ENCODE measurements around the gene ATP13A1.
A peak's percentile ranks its signal among the peaks of the same experiment; 100 is the strongest.

DNA sequence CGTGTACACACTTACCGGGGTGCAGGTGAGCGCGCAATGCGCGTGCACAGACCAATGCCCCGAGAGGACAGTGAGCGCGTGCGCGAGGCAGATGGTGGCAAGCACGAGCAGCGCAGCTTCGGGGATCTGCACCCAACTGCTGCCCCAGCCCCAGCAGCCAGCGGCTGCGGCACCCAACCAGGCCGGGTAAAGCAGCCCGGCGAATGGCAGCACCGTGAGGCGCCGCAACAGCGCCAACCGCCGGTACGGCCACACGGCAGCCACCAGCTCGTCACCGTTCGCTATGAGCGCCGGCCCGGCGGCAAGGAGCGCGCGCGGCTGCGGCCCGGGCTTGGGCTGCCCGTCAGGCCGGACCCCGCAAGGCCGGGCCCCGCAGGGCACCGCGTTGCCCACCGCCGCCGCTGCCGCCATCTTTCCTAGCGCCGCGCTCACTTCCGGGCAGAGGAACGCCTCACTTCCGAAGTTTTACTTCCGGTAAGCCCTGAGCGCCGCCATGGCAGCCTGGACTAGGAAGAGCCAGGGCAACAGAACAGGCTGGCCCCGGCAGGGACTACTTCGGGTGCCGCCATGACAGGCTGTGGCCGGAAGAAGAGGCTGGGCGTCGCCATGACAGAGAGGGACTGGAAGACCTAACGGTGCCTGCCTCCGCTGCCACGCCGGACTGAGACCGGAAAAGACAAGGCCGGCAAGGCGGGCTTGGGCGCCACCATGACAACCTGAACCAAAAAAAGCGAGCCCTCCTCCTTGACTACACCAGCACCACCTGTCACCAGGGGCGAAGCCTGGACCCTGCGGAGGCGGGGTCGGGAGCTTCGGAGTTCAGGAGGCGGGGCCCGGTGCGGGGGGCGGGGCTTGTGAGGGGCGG lies at the start of gene ATP13A1:
- no peak for TF ChIP-seq CTBP2 (IDR thresholded peaks at IDR 0.05; ENCODE audit: borderline replicate concordance, insufficient read depth, insufficient read length, low read length)
- TF ChIP-seq TAF1 (IDR thresholded peaks at IDR 0.05; ENCODE audit: low read depth, low read length), result peak; percentile 88
- no peak for TF ChIP-seq BRCA1 (IDR thresholded peaks at IDR 0.05; ENCODE audit: low read depth, low read length)
- TF ChIP-seq CTCF (IDR thresholded peaks at IDR 0.05; ENCODE audit: control extremely low read depth in 1 of 3, insufficient read depth in 1 of 3, low read depth in 1 of 3, low read length in 3 of 3), result peak in 2 of 3 experiments; percentile 1 to 9; a peak in 1 of 4 replicates
- peak in 1 of 2 experiments; percentile 75; a peak in 1 of 4 replicates for TF ChIP-seq HDAC2 (IDR thresholded peaks at IDR 0.05; ENCODE audit: borderline replicate concordance in 1 of 2, low read depth in 2 of 2, low read length in 2 of 2)
- 0 out of 2 replicates have a peak, but pooled peaks have one; percentile 9 for TF ChIP-seq JUN (IDR thresholded peaks at IDR 0.05; ENCODE audit: low read depth, low read length)
- TF ChIP-seq KDM4A (IDR thresholded peaks at IDR 0.05; ENCODE audit: low read depth, low read length, severe bottlenecking), result peak; percentile 70
- no peak for TF ChIP-seq USF2 (IDR thresholded peaks at IDR 0.05; ENCODE audit: low read length)
- TF ChIP-seq NRF1 (IDR thresholded peaks at IDR 0.05; ENCODE audit: low read depth, low read length), result peak; percentile 26; the same call in 1 of the 2 replicates
- TF ChIP-seq, protein P1, sequence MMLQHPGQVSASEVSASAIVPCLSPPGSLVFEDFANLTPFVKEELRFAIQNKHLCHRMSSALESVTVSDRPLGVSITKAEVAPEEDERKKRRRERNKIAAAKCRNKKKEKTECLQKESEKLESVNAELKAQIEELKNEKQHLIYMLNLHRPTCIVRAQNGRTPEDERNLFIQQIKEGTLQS (IDR thresholded peaks at IDR 0.05; ENCODE audit: insufficient read depth, low read depth, low read length), result no peak
- TF ChIP-seq EP300 (IDR thresholded peaks at IDR 0.05; ENCODE audit: borderline replicate concordance in 1 of 2, low read depth in 2 of 2, low read length in 2 of 2), result 0 out of 3 replicates have a peak, but pooled peaks of 1 of the 2 experiments have one; percentile 27
- peak in 1 of 2 experiments; percentile 76; a peak in 2 of 3 replicates for TF ChIP-seq POLR2A (IDR thresholded peaks at IDR 0.05; ENCODE audit: control extremely low read depth in 1 of 2, low read depth in 2 of 2, low read length in 2 of 2)
- no peak for TF ChIP-seq CHD1 (IDR thresholded peaks at IDR 0.05; ENCODE audit: low read depth, low read length)
